ENCODE measurements around the gene HPN.

DNA sequence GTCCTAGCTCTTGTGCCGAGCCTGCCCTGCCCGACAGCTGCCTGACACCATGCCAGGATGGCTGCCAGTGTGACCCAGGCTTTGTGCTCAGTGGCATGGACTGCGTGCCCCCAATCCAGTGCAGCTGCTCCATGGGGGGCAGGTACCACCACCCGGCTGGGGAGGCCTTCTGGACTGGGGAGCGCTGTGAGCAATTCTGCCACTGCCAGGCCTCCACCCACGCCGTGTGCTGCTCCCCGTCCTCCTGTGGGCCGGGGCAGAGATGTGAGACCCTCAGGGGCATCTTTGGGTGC is 64.7 kb downstream of the HPN start:
- TF ChIP-seq, protein P1, sequence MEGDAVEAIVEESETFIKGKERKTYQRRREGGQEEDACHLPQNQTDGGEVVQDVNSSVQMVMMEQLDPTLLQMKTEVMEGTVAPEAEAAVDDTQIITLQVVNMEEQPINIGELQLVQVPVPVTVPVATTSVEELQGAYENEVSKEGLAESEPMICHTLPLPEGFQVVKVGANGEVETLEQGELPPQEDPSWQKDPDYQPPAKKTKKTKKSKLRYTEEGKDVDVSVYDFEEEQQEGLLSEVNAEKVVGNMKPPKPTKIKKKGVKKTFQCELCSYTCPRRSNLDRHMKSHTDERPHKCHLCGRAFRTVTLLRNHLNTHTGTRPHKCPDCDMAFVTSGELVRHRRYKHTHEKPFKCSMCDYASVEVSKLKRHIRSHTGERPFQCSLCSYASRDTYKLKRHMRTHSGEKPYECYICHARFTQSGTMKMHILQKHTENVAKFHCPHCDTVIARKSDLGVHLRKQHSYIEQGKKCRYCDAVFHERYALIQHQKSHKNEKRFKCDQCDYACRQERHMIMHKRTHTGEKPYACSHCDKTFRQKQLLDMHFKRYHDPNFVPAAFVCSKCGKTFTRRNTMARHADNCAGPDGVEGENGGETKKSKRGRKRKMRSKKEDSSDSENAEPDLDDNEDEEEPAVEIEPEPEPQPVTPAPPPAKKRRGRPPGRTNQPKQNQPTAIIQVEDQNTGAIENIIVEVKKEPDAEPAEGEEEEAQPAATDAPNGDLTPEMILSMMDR (IDR thresholded peaks at IDR 0.05; ENCODE audit: low read depth, low read length): no peak
- TF ChIP-seq EZH2phosphoT487 (IDR thresholded peaks at IDR 0.05; ENCODE audit: low read depth): no peak

Measured in OCI-LY3 (cell line).